ENCODE data around the gene TSPAN16.

- TF ChIP-seq POLR2A (IDR thresholded peaks at IDR 0.05) (no peak), CTCF (IDR thresholded peaks at IDR 0.05) (no peak), POLR2AphosphoS5 (IDR thresholded peaks at IDR 0.05) (no peak)
These were observed 22.7 kb upstream of the TSPAN16 start for GRCh38 chr19:11273296-11273695.
